Measurements from ENCODE around the gene B4GALNT3. TPM values are rescaled to one million over a fixed set of nuclear protein-coding genes. Genes with fewer than 3 reads are reported as not detected.
"Not testable (repeated sequence)": the region's sequence is repeated elsewhere in the genome, so short reads cannot be mapped to it uniquely, and the experiment has no call there.

Gene B4GALNT3
- total RNA-seq: 1 to 10 TPM; 3.5 to 4.7 TPM

DNA sequence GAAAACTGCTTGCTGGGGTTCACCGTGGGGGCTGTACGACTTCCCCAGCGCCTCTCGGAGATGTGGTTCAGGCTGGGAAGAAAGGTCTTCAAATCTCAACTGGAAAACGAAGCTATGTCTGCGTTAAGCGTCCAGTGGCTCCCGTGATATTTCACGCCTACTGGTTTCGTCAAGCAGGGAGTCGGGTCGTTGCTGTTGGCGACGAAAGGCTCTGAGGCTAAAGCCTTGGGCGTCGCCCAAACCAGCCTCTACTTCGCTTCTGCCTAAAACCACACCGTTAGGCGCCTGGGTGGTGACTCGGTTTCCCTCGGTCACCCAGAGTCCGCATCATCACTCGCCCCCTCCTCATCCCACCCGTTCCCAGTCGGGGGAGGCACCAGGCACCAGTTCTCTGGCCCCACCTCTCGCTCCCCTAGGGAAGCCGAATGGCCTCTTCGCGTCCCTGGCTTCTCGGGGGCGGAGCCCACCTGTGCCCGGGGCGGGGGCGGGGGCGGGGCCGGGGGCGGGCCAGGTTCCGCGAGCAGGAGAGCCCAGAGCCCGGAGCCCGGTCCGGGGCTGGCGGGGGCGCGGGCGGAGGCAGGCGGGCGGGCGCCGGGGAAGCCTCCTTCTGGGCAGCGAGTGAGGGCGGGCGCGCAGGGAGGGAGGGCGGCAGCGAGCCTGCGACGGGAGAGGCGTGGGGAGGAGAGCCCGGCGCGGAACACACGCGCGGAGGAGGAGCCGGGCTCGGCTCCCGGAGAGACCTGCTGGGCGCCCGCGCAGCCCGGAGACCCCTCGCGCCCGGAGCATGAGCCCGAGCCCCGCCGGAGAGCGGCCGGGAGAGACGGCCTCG, at the start of gene B4GALNT3:
B4GALNT3 (plus strand) TSS at position 510 of the 829 bp plus-strand sequence. CDS start 438 bp downstream, outside the sequence.
- H3K4me3 Mint-ChIP-seq: peak within 1 kb of the TSS; percentile 84
- no peaks in the 10 kb centered on the region for H3K9me3 Mint-ChIP-seq
- peak; percentile 63 for ATAC-seq (replicated peaks)
- no peak within 1 kb of the TSS for H3K27ac Mint-ChIP-seq
- peaks cover 9% of the 10 kb centered on the region for H3K27me3 Mint-ChIP-seq
- peaks cover 5% of the 10 kb centered on the region for H3K36me3 Mint-ChIP-seq (ENCODE audit: low read depth)
- peaks cover 14% of the 10 kb centered on the region for H3K4me1 Mint-ChIP-seq

DNA sequence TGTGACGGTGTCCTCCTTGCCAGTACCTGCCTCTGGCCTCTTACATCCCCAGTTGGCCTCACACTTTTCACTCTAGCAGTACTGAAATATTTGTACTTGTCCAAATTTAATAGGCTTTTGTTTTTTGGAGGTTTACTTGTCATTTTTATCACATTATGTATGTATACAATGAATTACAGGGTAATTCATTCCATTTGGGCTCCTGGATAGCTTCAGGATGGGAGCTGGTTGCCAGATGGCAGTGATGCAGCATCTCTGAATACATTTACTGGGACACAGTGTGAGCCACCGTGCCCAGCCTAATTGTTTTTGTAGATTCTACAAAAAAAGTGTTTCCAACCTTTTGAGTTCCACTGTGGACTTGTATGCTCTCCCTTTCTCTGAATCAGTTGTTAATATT, 44.9 kb upstream of the B4GALNT3 start:
- H3K36me3 Mint-ChIP-seq (ENCODE audit: low read depth): peaks cover 68% of the 10 kb centered on the region
- no peaks in the 10 kb centered on the region for H3K9me3 Mint-ChIP-seq
- no peak overlapping the region for H3K27ac Mint-ChIP-seq
- no peak for ATAC-seq (replicated peaks)
- H3K4me3 Mint-ChIP-seq: no peak overlapping the region
- H3K4me1 Mint-ChIP-seq: no peaks in the 10 kb centered on the region
- no peaks in the 10 kb centered on the region for H3K27me3 Mint-ChIP-seq

DNA sequence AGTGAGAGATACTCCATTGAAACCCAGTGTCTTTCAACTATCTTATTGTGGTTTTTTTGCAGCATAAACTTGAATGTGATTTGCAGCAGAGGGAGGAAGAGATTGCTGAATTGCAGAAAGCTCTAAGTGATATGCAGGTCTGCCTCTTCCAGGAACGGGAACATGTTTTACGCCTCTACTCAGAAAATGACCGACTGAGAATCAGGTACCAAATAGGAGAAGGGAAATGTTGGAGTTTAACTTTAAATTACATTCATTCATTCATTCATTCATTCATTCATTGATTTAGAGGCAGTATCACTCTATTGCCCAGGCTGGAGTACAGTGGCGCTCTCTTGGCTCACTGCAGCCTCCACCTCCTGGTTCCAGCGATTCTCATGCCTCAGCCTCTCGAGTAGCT, 41.3 kb upstream of the B4GALNT3 start:
- Mint-ChIP-seq H3K36me3 (ENCODE audit: low read depth) (peaks cover 57% of the 10 kb centered on the region), H3K4me1 (no peaks in the 10 kb centered on the region), H3K4me3 (no peak overlapping the region), H3K27ac (no peak overlapping the region), H3K9me3 (no peaks in the 10 kb centered on the region), H3K27me3 (no peaks in the 10 kb centered on the region)
- ATAC-seq (replicated peaks): no peak

DNA sequence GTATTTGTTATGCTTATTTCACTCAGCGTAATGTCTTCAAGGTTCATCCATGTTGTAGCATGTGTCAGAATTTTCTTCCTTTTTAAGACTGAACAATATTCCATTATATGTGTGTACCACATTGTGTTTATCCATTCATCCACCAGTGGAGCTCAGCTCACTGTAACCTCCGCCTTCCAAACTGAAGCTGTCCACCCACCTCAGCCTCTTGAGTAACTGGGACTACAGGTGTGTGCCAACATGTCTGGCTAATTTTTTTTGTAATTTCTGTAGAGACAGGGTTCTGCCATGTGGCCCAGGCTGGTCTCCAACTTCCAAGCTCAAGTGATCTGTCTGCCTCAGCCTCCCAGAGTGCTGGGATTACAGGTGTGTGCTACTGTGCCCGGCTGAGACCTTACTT, 37.2 kb upstream of the B4GALNT3 start:
- H3K27ac Mint-ChIP-seq: no peak overlapping the region
- H3K9me3 Mint-ChIP-seq: no peaks in the 10 kb centered on the region
- no peak overlapping the region for H3K4me3 Mint-ChIP-seq
- no peaks in the 10 kb centered on the region for H3K27me3 Mint-ChIP-seq
- ATAC-seq (replicated peaks): no peak
- H3K36me3 Mint-ChIP-seq (ENCODE audit: low read depth): peaks cover 47% of the 10 kb centered on the region
- H3K4me1 Mint-ChIP-seq: no peaks in the 10 kb centered on the region

DNA sequence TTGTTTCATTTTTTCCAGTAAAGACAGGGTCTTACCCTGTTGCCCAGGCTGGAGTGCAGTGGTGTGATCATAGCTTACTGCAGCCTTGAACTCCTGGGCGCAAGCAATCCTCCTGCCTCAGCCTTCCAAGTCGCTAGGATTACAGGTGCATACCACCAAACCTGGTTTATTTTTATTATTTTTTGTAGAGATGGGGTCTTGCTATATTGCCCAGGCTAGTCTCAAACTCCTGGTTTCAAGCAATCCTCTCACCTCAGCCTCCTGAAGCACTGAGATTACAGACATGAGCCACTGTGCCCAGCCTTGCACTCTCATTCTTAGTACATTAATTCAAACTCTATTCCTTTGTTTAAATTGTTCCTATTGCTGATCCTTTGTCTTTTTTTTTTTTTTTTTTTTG, 24.0 kb upstream of the B4GALNT3 start:
- ATAC-seq (replicated peaks); H3K9me3 Mint-ChIP-seq; H3K27me3 Mint-ChIP-seq; H3K4me1 Mint-ChIP-seq; H3K4me3 Mint-ChIP-seq; H3K27ac Mint-ChIP-seq: not testable (repeated sequence)
- H3K36me3 Mint-ChIP-seq (ENCODE audit: low read depth): peaks cover 74% of the 10 kb centered on the region

DNA sequence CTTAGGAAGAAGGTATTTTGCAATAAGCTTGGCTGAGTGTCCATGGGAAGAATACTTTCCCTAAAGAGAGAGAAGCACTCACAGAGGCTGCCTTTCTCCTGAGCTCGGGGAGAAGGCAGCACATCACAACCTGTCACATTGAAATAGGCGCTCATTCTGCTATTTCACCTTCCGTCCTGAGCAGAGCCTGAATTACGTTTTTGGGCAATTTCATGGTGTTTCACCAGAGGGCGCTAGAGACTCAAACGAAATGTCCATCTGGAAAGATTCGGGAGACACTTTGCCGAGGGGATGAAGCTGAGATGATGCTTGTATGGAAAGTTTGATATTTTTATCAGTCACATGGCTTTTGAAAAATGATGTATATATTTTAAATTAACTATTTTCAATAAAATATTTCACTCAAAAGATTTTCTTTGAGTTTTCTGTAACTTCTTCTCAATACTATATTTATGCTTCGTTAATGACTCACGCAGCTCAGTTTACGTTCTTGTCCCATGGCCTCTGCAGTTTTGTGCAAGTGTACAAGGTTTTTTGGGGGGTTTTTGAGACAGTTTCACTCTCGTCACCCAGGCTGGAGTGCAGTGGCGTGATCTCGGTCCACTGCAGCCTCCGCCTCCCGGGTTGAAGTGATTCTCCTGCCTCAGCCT, 17.4 kb upstream of the B4GALNT3 start:
- Mint-ChIP-seq H3K4me1 (no peaks in the 10 kb centered on the region), H3K27me3 (no peaks in the 10 kb centered on the region), H3K27ac (no peak overlapping the region), H3K36me3 (ENCODE audit: low read depth) (peaks cover 25% of the 10 kb centered on the region), H3K4me3 (no peak overlapping the region), H3K9me3 (no peaks in the 10 kb centered on the region)
- ATAC-seq (replicated peaks): no peak

- Mint-ChIP-seq H3K27ac (no peak overlapping the region), H3K9me3 (no peaks in the 10 kb centered on the region), H3K4me1 (no peaks in the 10 kb centered on the region), H3K36me3 (ENCODE audit: low read depth) (peaks cover 2% of the 10 kb centered on the region), H3K4me3 (no peak overlapping the region), H3K27me3 (no peaks in the 10 kb centered on the region)
- no peak for ATAC-seq (replicated peaks)
Measured at GRCh38 chr12:447141-447540, 12.6 kb upstream of the B4GALNT3 start.

GRCh38 chr12:449203-449602, 10.5 kb upstream of the B4GALNT3 start:
- Mint-ChIP-seq H3K27ac (no peak overlapping the region), H3K4me3 (no peak overlapping the region), H3K9me3 (no peaks in the 10 kb centered on the region), H3K36me3 (ENCODE audit: low read depth) (no peaks in the 10 kb centered on the region), H3K4me1 (no peaks in the 10 kb centered on the region), H3K27me3 (no peaks in the 10 kb centered on the region)
- no peak for ATAC-seq (replicated peaks)

GRCh38 chr12:450438-450837, 9.3 kb upstream of the B4GALNT3 start:
- Mint-ChIP-seq H3K27ac (no peak overlapping the region), H3K9me3 (no peaks in the 10 kb centered on the region), H3K27me3 (no peaks in the 10 kb centered on the region), H3K4me1 (no peaks in the 10 kb centered on the region), H3K36me3 (ENCODE audit: low read depth) (no peaks in the 10 kb centered on the region), H3K4me3 (no peak overlapping the region)
- ATAC-seq (replicated peaks): no peak

GRCh38 chr12:452667-453210, 7.0 kb upstream of the B4GALNT3 start:
- no peak for ATAC-seq (replicated peaks)
- Mint-ChIP-seq H3K27me3 (no peaks in the 10 kb centered on the region), H3K4me1 (peaks cover 3% of the 10 kb centered on the region), H3K36me3 (ENCODE audit: low read depth) (no peaks in the 10 kb centered on the region), H3K9me3 (no peaks in the 10 kb centered on the region), H3K4me3 (no peak overlapping the region), H3K27ac (no peak overlapping the region)

DNA sequence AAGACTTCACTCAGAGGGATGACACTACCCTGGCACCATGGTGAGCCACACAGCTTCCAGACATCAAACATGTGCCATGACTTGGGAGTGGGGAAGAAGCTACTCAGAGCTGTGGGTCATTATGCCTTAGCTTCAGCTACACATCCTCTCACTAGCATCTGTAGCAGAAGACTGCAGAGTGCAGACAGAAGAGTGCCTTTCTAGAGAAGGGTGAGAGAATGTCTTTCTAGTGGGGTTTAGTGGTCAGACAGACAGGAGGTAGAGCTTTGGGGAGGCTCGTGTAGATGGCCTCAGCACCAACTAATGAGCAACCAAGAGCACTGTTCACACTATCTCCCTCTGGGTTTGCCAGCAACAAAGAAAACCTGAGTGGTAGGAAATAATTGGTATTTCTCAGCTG, 4.9 kb upstream of the B4GALNT3 start:
- peak; percentile 8 for ATAC-seq (replicated peaks)
- Mint-ChIP-seq H3K4me3 (no peak overlapping the region), H3K9me3 (no peaks in the 10 kb centered on the region), H3K27ac (no peak overlapping the region), H3K27me3 (no peaks in the 10 kb centered on the region), H3K36me3 (ENCODE audit: low read depth) (no peaks in the 10 kb centered on the region), H3K4me1 (peaks cover 9% of the 10 kb centered on the region)

GRCh38 chr12:455821-456220, 3.9 kb upstream of the B4GALNT3 start:
- H3K27me3 Mint-ChIP-seq: peaks cover under 1% of the 10 kb centered on the region
- no peak overlapping the region for H3K4me3 Mint-ChIP-seq
- peaks cover under 1% of the 10 kb centered on the region for H3K36me3 Mint-ChIP-seq (ENCODE audit: low read depth)
- no peaks in the 10 kb centered on the region for H3K9me3 Mint-ChIP-seq
- H3K4me1 Mint-ChIP-seq: peaks cover 10% of the 10 kb centered on the region
- no peak overlapping the region for H3K27ac Mint-ChIP-seq
- no peak for ATAC-seq (replicated peaks)

- Mint-ChIP-seq H3K27me3 (peaks cover 9% of the 10 kb centered on the region), H3K4me3 (peak overlapping the region; percentile 69), H3K4me1 (peaks cover 14% of the 10 kb centered on the region), H3K9me3 (no peaks in the 10 kb centered on the region), H3K27ac (peak overlapping the region; percentile 10), H3K36me3 (ENCODE audit: low read depth) (peaks cover 5% of the 10 kb centered on the region)
- peak; percentile 62 for ATAC-seq (replicated peaks)
Measured at GRCh38 chr12:457676-458075, 2.1 kb upstream of the B4GALNT3 start.

DNA sequence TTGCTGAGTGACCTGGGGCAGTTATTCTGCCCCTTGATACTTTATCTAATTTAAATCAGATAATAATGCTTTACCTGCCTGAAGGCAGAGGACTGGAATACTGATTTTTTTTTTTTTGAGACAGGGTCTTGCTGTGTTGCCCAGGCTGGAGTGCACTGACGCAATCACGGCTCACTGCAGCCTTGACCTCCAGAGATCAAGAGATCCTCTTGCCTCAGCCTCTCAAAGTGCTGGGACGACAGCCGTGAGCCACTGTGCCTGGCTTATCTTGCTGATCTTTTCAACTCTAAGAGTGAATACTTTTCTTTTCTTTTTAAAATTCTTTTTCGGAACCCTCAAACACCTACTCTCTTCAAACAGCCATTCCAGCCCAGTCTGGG, 699 bp upstream of the B4GALNT3 start:
- ATAC-seq (replicated peaks): no peak
- H3K4me1 Mint-ChIP-seq: peaks cover 14% of the 10 kb centered on the region
- H3K9me3 Mint-ChIP-seq: no peaks in the 10 kb centered on the region
- H3K27ac Mint-ChIP-seq: no peak overlapping the region
- peaks cover 9% of the 10 kb centered on the region for H3K27me3 Mint-ChIP-seq
- peak overlapping the region; percentile 69 for H3K4me3 Mint-ChIP-seq
- H3K36me3 Mint-ChIP-seq (ENCODE audit: low read depth): peaks cover 5% of the 10 kb centered on the region
